SK-N-SH (cell line): Measurements from ENCODE around the gene SETD3. TPM values are rescaled to one million over a fixed set of nuclear protein-coding genes. Genes with fewer than 3 reads are reported as not detected.

Experiments used
- CTCF ChIA-PET: fragments of 300-600, 350-600 bp; formaldehyde crosslinking; extraction: SDS; loops from one replicate; lab custom pipeline; 2021; lab: Yijun Ruan, JAX
- POLR2A ChIA-PET: fragments of 350-600 bp; sonication (Branson Sonifier 250); formaldehyde crosslinking; extraction: SDS; loops from one replicate; lab custom pipeline; 2020; ENCODE audit warnings: antibody characterized with exemption, inconsistent platforms; lab: Yijun Ruan, JAX
- DNase-seq: peaks from one replicate; pipeline ENCODE4 v3.0.0; 2012
- H2AFZ ChIP-seq: fragments of 200-600 bp; sonication (generic); 2 replicates; pipeline ENCODE4 v1.8.1; 2016; ENCODE audit warnings: antibody characterized with exemption, mild to moderate bottlenecking, low read depth
- H3F3A ChIP-seq: fragments of 200-600 bp; sonication (generic); replicated peaks from 2 replicates; pipeline ENCODE3; 2016; ENCODE audit warnings: antibody characterized with exemption, mild to moderate bottlenecking; ENCODE audit not compliant: insufficient read depth
- H3K27ac ChIP-seq, 2 experiments: fragments of 200-500 bp in 1 of 2; fragments of 200-600 bp in 1 of 2; sonication (Bioruptor generic) in 1 of 2; sonication (generic), shearing (Covaris generic) in 1 of 2; 2 replicates each; pipeline versions ENCODE4 v1.5.1 to v1.6.1; 2014 to 2016; ENCODE audit warnings: low read depth in 2 of 2, inconsistent platforms in 1 of 2, low read length in 1 of 2, mild to moderate bottlenecking in 1 of 2, mixed read lengths in 1 of 2
- H3K27me3 ChIP-seq: fragments of 200-600 bp; sonication (generic), shearing (Covaris generic); 2 replicates; pipeline ENCODE4 v1.6.1; 2016; ENCODE audit warnings: mixed run types; ENCODE audit not compliant: insufficient read depth
- H3K36me3 ChIP-seq, 2 experiments: fragments of 200-500 bp in 1 of 2; fragments of 200-600 bp in 1 of 2; sonication (Bioruptor generic) in 1 of 2; sonication (generic) in 1 of 2; replicated peaks in 1 of 2; 2 replicates each; pipeline versions ENCODE3 to v1.5.1; 2014 to 2016; ENCODE audit warnings: low read length in 1 of 2, mild to moderate bottlenecking in 1 of 2; ENCODE audit not compliant: insufficient read depth in 2 of 2, control insufficient read depth in 1 of 2
- H3K4me1 ChIP-seq, 2 experiments: fragments of 200-500 bp in 1 of 2; fragments of 200-600 bp in 1 of 2; sonication (Bioruptor generic) in 1 of 2; sonication (generic), shearing (Covaris generic) in 1 of 2; 2 replicates each; pipeline versions ENCODE4 v1.5.1 to v1.6.1; 2014 to 2016; ENCODE audit warnings: low read depth in 1 of 2, low read length in 1 of 2, mixed run types in 1 of 2; ENCODE audit not compliant: insufficient read depth in 2 of 2, control insufficient read depth in 1 of 2
- H3K4me2 ChIP-seq: fragments of 200-600 bp; sonication (generic), shearing (Covaris generic); 2 replicates; pipeline ENCODE4 v1.6.1; 2017; ENCODE audit warnings: mixed run types
- H3K4me3 ChIP-seq, 2 experiments: fragments of 200-500 bp in 1 of 2; fragments of 200-600 bp in 1 of 2; sonication (Bioruptor generic) in 1 of 2; sonication (generic), shearing (Covaris generic) in 1 of 2; 2 replicates each; pipeline versions ENCODE4 v1.5.1 to v1.8.1; 2014 to 2016; ENCODE audit warnings: low read depth in 2 of 2, inconsistent platforms in 1 of 2, low read length in 1 of 2, mild to moderate bottlenecking in 1 of 2, mixed read lengths in 1 of 2, moderate library complexity in 1 of 2
- H3K79me2 ChIP-seq: fragments of 200-600 bp; sonication (generic); 2 replicates; pipeline ENCODE4 v1.8.1; 2017; ENCODE audit warnings: mild to moderate bottlenecking; ENCODE audit not compliant: insufficient read depth
- H3K9ac ChIP-seq: fragments of 200-600 bp; sonication (generic); 2 replicates; pipeline ENCODE4 v1.6.1; 2017; ENCODE audit warnings: mixed run types
- H3K9me2 ChIP-seq: fragments of 200-600 bp; sonication (generic); 2 replicates; pipeline ENCODE4 v1.6.1; 2017; ENCODE audit warnings: mixed run types
- H3K9me3 ChIP-seq: fragments of 200-600 bp; sonication (generic); 2 replicates; pipeline ENCODE4 v1.6.1; 2017; ENCODE audit warnings: mixed run types, mild to moderate bottlenecking, moderate library complexity
- H4K20me1 ChIP-seq: fragments of 200-600 bp; sonication (generic); 2 replicates; pipeline ENCODE4 v1.6.1; 2017; ENCODE audit warnings: mild to moderate bottlenecking, mixed run types; ENCODE audit not compliant: insufficient read depth
- EZH2phosphoT487 ChIP-seq: fragments of 200-600 bp; sonication (generic); IDR thresholded peaks from 2 replicates; pipeline ENCODE4 v1.6.1; 2017; ENCODE audit warnings: low read depth, mixed run types, mild to moderate bottlenecking, antibody characterized with exemption, moderate library complexity, borderline replicate concordance
- FOSL2 ChIP-seq: IDR thresholded peaks from 2 replicates; pipeline ENCODE4 v1.4.0; 2012; ENCODE audit warnings: low read depth, mild to moderate bottlenecking, moderate library complexity, borderline replicate concordance
- FOXJ3 ChIP-seq: sonication (generic); formaldehyde crosslinking; IDR thresholded peaks from 2 replicates; pipeline ENCODE4 v1.5.1; 2020; ENCODE audit warnings: mild to moderate bottlenecking, missing genetic modification reagents
- GATA2 ChIP-seq: sonication (generic); formaldehyde crosslinking; IDR thresholded peaks from 2 replicates; pipeline ENCODE4 v1.5.0; 2020; ENCODE audit warnings: mild to moderate bottlenecking, missing genetic modification reagents
- JUND ChIP-seq: IDR thresholded peaks from 2 replicates; pipeline ENCODE4 v1.4.0; 2012
- NFIC ChIP-seq: IDR thresholded peaks from 2 replicates; pipeline ENCODE4 v1.4.0; 2012; ENCODE audit warnings: borderline replicate concordance
- RCOR1 ChIP-seq: fragments of 150-350 bp; IDR thresholded peaks from 2 replicates; pipeline ENCODE4 v1.6.1; 2017; ENCODE audit warnings: antibody characterized with exemption, low read length
- RXRA ChIP-seq: IDR thresholded peaks from 2 replicates; pipeline ENCODE4 v1.4.0; 2012; ENCODE audit warnings: low read depth, mild to moderate bottlenecking, borderline replicate concordance
- TAF1 ChIP-seq: IDR thresholded peaks from 2 replicates; pipeline ENCODE4 v1.6.1; 2012; ENCODE audit warnings: low read depth, mild to moderate bottlenecking, low read length, moderate library complexity, borderline replicate concordance
- TCF12 ChIP-seq: IDR thresholded peaks from 2 replicates; pipeline ENCODE4 v1.4.0; 2012
- TEAD4 ChIP-seq: IDR thresholded peaks from 2 replicates; pipeline ENCODE4 v1.4.0; 2012; ENCODE audit warnings: mild to moderate bottlenecking, borderline replicate concordance; ENCODE audit not compliant: insufficient read depth
- YY1 ChIP-seq: IDR thresholded peaks from 2 replicates; pipeline ENCODE4 v1.4.0; 2012; ENCODE audit warnings: low read depth, mild to moderate bottlenecking
- WGBS: methylation state at CpG from one replicate; pipeline ENCODE4 v1.1.6; 2017; ENCODE audit warnings: low lambda C conversion rate; 5-methylcytosine and 5-hydroxymethylcytosine counted together
- polyA plus RNA-seq, 3 experiments: library from polyadenylated mRNA; depleted of rRNA; stranded (reverse); fragments of >200 nt; gene quantifications; 2 replicates each; pipeline ENCODE4 v1.2.3, GENCODE V29; 2012
- TF ChIP-seq, protein P1 (sequence below): IDR thresholded peaks from 2 replicates; pipeline ENCODE4; 2012
- TF ChIP-seq, protein P2 (sequence below): fragments of 150-350 bp; IDR thresholded peaks from 2 replicates; pipeline ENCODE4 v1.6.1; 2016; ENCODE audit warnings: mild to moderate bottlenecking, low read depth, low read length
- TF ChIP-seq, protein P3 (sequence below): IDR thresholded peaks from 2 replicates; pipeline ENCODE4 v1.4.0; 2012; ENCODE audit warnings: low read depth, borderline replicate concordance
- TF ChIP-seq, protein P4 (sequence below): IDR thresholded peaks from 2 replicates; pipeline ENCODE4 v1.4.0; 2012; ENCODE audit warnings: low read depth, borderline replicate concordance

The SETD3 gene
- polyA plus RNA-seq, 1 of the 3 experiments (the other 2 are of a cell fraction) = 19.1 TPM

DNA sequence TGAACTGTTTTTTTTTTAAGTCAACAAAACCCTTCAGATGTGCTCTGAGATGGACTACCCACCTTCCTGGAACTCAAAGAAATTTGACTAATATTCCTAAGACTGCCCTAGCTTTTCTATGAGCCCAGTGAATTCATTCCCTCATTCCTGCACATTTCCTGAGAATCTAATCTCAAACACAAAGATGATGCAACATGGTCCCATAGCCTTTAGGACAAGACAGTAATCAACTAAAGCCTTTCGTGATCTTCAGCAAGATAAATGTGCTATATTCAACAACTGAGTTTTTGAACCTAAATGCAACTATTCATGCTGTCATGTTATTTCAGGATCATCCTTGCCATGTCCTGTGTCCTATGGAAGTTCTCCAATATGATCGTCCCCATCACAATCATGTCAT lies 5.0 kb downstream of the SETD3 start:
- Histone ChIP-seq H3K4me2 (no peak overlapping the region), H3K9ac (no peak overlapping the region), H4K20me1 (peaks cover 81% of the 10 kb centered on the region)
- TF ChIP-seq TEAD4 (no peak), FOXJ3 (CRISPR knock-in tag) (no peak), JUND (no peak), TCF12 (no peak)
- TF ChIP-seq, all 33 proteins: peak for 0
- Histone ChIP-seq H3K9me2 (no peaks in the 10 kb centered on the region), H3K9me3 (no peaks in the 10 kb centered on the region), H3K27ac (no peak overlapping the region), H3F3A (peaks cover 8% of the 10 kb centered on the region), H3K36me3 (no peaks in the 10 kb centered on the region), H3K4me3 (no peak overlapping the region), H3K79me2 (peaks cover 96% of the 10 kb centered on the region), H3K27me3 (no peaks in the 10 kb centered on the region), H3K4me1 (peaks cover 18 to 21% of the 10 kb centered on the region in 2 experiments; a peak in 3 of 4 replicates), H2AFZ (no peak overlapping the region)
- CTCF ChIA-PET = interaction anchor here (0.8 to 1.0 kb wide), 2 partner anchors 19 to 153 kb away, joined by 3 read pairs; no protein-coding TSS in a partner anchor
- POLR2A ChIA-PET = no interaction called here
- WGBS = 98% methylated on average over 2 of the region's 2 CpGs
- no peak for DNase-seq

DNA sequence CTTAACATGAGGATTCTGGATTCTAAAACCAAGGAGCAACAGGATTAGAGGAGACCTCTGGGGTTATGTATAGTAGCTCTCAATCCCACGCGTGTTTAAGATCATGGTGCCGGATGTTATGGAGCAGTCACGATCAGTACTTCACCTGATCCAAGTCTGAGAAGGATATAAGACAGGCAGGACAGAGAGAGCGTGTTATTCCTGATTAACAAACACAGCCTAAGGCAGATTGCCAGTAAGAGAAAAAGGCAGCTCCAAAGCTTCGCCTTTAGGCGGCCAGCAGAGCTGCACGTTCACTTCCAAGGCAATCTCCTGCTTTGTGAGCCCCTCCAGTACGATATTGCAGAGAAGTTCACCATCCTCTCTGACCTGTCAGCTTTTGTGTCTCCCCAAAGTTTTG lies 5.5 kb downstream of the SETD3 start:
- no peaks in the 10 kb centered on the region for H3K9me3 ChIP-seq
- H3K27ac ChIP-seq = no peak overlapping the region
- H3K9me2 ChIP-seq = no peaks in the 10 kb centered on the region
- H3K27me3 ChIP-seq = no peaks in the 10 kb centered on the region
- no peaks in the 10 kb centered on the region for H3K36me3 ChIP-seq
- H3K79me2 ChIP-seq = peaks cover 100% of the 10 kb centered on the region
- H3K4me2 ChIP-seq = no peak overlapping the region
- CTCF ChIA-PET = interaction anchor here (1.0 to 1.2 kb wide), 2 partner anchors 18 to 59 kb away, joined by 3 read pairs; no protein-coding TSS in a partner anchor
- TF ChIP-seq, protein P1, sequence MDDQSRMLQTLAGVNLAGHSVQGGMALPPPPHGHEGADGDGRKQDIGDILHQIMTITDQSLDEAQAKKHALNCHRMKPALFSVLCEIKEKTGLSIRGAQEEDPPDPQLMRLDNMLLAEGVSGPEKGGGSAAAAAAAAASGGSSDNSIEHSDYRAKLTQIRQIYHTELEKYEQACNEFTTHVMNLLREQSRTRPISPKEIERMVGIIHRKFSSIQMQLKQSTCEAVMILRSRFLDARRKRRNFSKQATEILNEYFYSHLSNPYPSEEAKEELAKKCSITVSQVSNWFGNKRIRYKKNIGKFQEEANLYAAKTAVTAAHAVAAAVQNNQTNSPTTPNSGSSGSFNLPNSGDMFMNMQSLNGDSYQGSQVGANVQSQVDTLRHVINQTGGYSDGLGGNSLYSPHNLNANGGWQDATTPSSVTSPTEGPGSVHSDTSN = no peak
- no peak for TF ChIP-seq RXRA
- no peak for TF ChIP-seq TAF1
- TF ChIP-seq TEAD4 = no peak
- no peak for TF ChIP-seq YY1
- TF ChIP-seq, protein P2, sequence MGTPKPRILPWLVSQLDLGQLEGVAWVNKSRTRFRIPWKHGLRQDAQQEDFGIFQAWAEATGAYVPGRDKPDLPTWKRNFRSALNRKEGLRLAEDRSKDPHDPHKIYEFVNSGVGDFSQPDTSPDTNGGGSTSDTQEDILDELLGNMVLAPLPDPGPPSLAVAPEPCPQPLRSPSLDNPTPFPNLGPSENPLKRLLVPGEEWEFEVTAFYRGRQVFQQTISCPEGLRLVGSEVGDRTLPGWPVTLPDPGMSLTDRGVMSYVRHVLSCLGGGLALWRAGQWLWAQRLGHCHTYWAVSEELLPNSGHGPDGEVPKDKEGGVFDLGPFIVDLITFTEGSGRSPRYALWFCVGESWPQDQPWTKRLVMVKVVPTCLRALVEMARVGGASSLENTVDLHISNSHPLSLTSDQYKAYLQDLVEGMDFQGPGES = no peak
- TF ChIP-seq EZH2phosphoT487 = no peak
- TF ChIP-seq FOSL2 = no peak
- no peak for TF ChIP-seq GATA2 (CRISPR knock-in tag)
- TF ChIP-seq, protein P3, sequence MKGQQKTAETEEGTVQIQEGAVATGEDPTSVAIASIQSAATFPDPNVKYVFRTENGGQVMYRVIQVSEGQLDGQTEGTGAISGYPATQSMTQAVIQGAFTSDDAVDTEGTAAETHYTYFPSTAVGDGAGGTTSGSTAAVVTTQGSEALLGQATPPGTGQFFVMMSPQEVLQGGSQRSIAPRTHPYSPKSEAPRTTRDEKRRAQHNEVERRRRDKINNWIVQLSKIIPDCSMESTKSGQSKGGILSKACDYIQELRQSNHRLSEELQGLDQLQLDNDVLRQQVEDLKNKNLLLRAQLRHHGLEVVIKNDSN = no peak
- no peak for TF ChIP-seq RCOR1
- TF ChIP-seq NFIC = no peak
- TF ChIP-seq, protein P4, sequence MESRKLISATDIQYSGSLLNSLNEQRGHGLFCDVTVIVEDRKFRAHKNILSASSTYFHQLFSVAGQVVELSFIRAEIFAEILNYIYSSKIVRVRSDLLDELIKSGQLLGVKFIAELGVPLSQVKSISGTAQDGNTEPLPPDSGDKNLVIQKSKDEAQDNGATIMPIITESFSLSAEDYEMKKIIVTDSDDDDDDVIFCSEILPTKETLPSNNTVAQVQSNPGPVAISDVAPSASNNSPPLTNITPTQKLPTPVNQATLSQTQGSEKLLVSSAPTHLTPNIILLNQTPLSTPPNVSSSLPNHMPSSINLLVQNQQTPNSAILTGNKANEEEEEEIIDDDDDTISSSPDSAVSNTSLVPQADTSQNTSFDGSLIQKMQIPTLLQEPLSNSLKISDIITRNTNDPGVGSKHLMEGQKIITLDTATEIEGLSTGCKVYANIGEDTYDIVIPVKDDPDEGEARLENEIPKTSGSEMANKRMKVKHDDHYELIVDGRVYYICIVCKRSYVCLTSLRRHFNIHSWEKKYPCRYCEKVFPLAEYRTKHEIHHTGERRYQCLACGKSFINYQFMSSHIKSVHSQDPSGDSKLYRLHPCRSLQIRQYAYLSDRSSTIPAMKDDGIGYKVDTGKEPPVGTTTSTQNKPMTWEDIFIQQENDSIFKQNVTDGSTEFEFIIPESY = no peak
- no peak overlapping the region for H3K9ac ChIP-seq
- no peak overlapping the region for H2AFZ ChIP-seq
- no peak for DNase-seq
- peaks cover 18 to 21% of the 10 kb centered on the region in 2 experiments; a peak in 3 of 4 replicates for H3K4me1 ChIP-seq
- POLR2A ChIA-PET = no interaction called here
- 96% methylated on average over 9 of the region's 9 CpGs for WGBS
- H3F3A ChIP-seq = peaks cover 8% of the 10 kb centered on the region
- H4K20me1 ChIP-seq = peaks cover 86% of the 10 kb centered on the region
- no peak overlapping the region for H3K4me3 ChIP-seq
